Occipital lobe (tissue), 2 donors: ENCODE results near the gene PADI6. TPM values are rescaled to one million over a fixed set of nuclear protein-coding genes. Genes with fewer than 3 reads are reported as not detected.
"Not testable (repeated sequence)": the region's sequence is repeated elsewhere in the genome, so short reads cannot be mapped to it uniquely, and the experiment has no call there.

Experiments used
- DNase-seq: peaks from one replicate; lab custom pipeline; 2025; lab: John Stamatoyannopoulos, UW
- total RNA-seq: library from RNA; depleted of rRNA; stranded (reverse); fragments of >200 nt; gene quantifications from one replicate; pipeline ENCODE4 v1.2.3, GENCODE V29; 2014

The PADI6 gene
- total RNA-seq = not detected

DNA sequence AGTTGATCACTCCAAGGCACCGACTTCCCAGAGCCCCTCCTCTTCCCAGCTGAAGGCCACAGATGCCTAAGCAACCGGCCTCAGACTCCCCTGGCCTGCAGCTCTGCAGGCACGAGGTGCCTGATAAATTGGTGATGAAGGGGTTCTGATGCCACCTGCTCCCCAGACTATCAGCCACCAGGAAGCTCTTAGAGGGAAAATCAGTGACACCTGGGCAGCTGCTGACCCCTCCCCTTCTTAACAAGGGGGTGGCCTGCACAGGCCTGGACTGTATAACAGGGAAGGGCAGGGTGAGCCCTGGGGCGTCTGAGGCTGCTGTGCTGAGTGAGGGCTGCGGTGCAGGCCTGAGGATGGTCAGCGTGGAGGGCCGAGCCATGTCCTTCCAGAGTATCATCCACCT lies at the start of gene PADI6:
TSS of gene PADI6 (plus strand) at position 301 of the 400 bp plus-strand sequence. CDS start at position 351, 50 bp downstream.
- DNase-seq = no peak

GRCh38 chr1:17328855-17329254 lies 43.1 kb upstream of the PADI6 start:
- DNase-seq = no peak

GRCh38 chr1:17329610-17330009 lies 42.4 kb upstream of the PADI6 start:
- no peak for DNase-seq

DNA sequence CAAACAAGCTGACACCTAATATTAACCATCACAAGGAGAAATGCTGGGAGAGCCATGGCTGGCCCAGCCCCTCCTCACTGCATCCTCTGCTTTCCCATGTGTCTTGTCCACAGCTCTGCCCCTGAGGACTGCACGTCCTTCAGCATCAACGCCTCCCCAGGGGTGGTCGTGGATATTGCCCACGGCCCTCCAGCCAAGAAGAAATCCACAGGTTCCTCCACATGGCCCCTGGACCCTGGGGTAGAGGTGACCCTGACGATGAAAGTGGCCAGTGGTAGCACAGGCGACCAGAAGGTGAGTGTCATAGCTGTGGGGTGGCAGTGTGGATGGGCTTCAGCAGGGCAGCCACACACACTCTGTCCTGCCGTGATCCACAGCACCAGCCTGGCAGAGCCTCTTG lies 41.1 kb upstream of the PADI6 start:
- DNase-seq = no peak

GRCh38 chr1:17333081-17333480 lies 38.9 kb upstream of the PADI6 start:
- DNase-seq = no peak

DNA sequence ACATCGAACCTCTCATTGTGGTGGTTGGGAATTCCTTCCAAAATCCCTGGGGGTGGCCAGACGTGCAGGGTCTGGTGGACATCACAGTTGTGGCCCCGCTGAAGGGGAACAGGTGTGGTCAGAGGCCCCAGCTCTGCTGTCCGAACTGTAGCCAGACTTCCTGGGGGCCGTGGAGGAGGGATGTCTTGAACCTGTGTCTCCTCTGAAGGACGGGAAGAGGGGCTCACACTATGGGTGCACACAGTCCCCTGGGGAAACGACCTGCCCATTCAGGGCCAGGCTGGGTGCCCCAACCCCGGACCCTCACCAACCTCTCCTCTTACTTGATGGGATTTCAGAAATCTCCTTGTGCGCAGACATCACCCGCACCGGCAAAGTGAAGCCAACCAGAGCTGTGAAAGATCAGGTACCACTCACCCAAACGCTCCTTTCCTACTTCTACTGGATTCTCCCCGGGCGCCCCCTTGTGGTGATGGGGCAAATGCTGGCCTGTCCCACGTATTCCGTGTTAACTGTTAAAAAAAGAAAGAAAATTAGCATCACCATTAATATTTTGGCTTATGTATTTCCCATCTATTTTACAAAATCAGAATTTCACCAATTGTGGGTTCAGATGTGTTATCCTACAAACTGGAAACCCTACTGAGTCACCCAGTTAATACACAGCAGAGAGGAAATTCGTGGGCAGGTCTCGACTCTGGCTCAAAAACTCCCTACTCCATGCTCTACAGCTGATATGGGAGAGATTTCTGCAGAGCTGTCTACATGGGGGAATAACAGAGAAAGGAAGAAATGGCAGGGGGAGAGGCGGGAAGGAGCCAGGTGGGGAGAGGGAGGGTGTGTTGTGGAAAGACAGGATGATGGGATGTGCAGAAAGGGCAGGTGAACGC lies 35.9 kb upstream of the PADI6 start:
- DNase-seq = peak; percentile 7

DNA sequence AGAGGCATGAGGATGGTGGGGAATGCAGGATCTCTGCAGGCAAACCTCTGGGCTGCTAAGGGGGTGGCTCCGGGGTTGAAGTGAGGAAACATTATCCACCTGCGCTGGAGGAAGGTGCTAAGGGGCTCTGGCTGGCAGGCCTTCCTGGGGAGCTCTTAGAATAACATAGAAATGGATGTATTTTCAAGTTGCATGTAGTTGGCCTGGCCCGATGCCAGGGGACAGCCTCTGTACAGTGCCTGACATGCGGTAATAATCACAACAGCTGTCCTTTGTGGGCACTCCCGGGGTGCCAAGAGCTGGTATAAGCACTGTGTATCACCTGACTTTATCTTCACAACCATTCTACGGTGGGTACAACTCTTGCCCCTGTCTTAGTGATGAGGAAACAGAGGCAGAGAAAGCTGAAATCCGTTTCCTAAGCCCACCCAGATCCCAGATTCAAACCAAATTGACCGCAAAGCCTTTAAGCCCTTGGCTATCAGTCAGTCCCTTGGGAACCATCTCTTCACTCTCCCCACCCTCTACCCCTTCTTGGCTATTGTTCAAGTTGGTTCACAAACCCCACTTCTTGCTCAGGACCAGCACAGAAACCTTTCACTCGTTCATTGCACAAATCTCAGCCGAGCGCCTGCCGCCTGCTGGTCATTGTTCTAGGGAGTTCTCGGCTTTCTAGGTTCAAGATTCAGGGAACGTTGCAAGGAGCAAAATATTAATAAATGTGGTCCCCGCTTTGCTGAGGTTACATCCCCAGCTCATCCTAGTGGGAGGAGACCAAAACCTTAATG lies 33.1 kb upstream of the PADI6 start:
- DNase-seq = no peak

- DNase-seq = no peak
These were observed 32.5 kb upstream of the PADI6 start for GRCh38 chr1:17339521-17339920.

GRCh38 chr1:17340358-17340757 lies 31.6 kb upstream of the PADI6 start:
- no peak for DNase-seq

- DNase-seq = no peak
These were observed 30.0 kb upstream of the PADI6 start for GRCh38 chr1:17342014-17342441.

- not testable (repeated sequence) for DNase-seq
These were observed 26.5 kb upstream of the PADI6 start for GRCh38 chr1:17345506-17345905.

DNA sequence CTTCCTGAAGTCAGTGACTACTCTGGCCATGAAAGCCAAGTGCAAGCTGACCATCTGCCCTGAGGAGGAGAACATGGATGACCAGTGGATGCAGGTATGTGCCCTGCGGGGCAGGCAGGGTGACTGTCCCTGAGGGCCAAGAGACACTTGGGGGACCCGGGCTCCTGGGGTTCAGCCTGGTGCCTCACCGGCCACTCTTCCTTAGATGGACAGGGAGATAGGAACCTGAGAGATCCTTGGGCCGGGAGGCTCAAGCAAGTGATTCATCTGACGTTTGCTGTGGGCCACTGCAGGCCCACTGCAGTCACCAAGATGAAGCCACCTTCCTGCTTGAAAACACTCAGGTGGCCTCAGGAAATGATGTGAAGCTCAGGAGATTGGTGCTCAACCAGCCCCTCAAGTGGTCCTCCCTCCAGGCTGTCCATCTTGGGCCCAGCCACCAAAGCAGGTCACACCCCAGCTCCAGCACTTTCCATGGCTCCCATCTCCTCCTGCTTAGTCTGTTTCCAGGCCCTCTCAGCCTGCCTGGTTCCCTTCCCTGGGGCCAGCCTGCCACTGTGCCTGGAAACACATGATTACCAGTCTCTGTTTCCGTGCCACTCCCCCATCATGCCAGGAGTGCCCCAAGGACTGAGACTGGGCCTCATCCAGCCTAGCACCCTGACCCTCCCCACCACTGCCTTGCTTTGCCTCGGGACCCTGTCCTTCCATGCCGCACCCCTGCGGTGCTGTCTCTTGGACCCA lies 25.8 kb upstream of the PADI6 start:
- no peak for DNase-seq

DNA sequence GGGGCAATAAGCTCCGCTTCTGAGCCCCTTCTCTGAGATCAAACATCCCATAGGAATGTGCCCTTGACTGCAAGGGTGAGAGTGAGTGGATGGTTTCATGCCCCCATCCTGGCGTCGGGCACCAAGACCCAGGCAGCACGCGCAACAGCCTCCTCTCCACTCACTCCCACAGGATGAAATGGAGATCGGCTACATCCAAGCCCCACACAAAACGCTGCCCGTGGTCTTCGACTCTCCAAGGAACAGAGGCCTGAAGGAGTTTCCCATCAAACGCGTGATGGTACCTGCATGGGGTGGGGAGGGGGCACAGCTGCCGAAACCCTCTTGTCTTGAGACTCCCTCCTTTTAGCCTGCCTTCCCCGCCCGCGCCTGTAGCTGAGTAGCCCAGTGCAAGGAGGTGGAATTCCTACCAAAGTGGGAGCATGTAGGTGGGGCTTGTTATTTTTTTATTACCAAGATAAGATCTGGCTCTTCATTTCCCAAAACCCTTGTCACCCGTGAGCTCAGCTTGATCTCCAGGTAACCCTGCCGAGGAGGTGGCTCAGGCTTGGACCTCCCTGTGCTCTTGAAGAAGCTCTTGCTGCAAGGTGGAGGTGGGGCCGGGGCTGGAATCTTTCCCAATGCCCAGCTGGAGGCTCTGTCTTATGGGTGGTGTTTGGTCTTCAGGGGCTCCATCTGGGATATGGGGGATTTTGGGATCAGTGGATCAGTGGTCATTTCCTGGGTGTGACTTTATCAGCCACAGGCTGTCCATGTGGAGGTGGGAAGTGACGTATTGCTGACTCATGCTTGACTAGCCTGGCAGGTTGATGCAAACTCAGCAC lies 24.0 kb upstream of the PADI6 start:
- DNase-seq = no peak

DNA sequence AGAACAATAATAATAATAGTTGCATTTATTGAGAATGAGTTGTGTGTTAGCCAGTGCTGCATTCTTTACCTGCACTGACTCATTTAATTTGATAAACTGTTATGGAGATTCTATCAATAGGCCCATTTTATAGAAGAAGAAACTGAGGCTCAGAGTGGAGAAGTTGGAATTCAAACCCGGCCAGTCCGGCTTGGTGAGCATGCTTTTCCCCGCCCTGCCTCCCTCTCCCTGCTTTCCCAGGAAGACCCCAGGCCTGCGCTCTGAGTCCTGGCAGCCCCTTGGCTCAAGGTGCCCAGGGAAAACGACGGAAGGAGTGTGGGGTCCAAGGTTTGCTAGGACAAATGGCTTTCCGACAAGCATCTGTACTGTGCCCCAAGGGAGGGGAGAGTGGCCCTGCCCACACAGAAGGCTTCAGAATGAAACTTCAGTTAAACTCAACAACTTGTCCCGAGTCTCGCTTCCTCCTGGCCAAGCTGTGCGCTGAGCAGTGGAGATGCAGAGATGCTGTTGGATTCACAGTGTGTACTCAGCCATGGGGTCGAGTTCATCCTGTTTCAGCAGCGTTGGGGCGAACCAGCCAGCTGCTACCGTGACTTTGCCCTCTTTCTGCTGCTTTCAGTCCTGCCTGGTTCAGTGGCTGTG lies 23.3 kb upstream of the PADI6 start:
- DNase-seq = no peak

- DNase-seq = no peak
These were observed 21.9 kb upstream of the PADI6 start for GRCh38 chr1:17350083-17350482.

- DNase-seq = no peak
These were observed 21.0 kb upstream of the PADI6 start for GRCh38 chr1:17350928-17351446.

- no peak for DNase-seq
These were observed 20.2 kb upstream of the PADI6 start for GRCh38 chr1:17351598-17352324.

- DNase-seq = no peak
These were observed 19.5 kb upstream of the PADI6 start for GRCh38 chr1:17352419-17352909.

GRCh38 chr1:17355898-17356297 lies 16.1 kb upstream of the PADI6 start:
- no peak for DNase-seq
